ENCODE data around the gene RAPGEF1. TPM values are rescaled to one million over a fixed set of nuclear protein-coding genes. Genes with fewer than 3 reads are reported as not detected.

RAPGEF1 gene
- total RNA-seq, 2 donors from 2014 or later: 147 to 167 TPM

DNA sequence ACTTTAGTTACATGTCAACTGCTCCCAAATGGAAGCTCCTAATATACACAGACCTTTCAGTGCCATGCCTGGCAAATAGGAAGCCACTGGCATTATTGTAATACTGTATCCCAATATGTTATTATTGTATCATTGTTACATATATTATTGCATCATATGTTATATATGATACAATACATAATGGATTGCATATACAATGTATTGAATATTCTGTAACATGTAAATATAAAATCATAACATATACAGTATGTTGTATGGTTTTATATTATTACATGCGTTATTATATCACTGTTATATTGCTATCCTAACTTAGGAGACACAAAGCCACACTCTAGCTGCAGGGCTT is 38.5 kb downstream of the RAPGEF1 start:
- Mint-ChIP-seq H3K4me1 (peaks cover 52% of the 10 kb centered on the region), H3K4me3 (no peak overlapping the region), H3K27me3 (no peaks in the 10 kb centered on the region), H3K36me3 (ENCODE audit: low read depth) (peaks cover 19% of the 10 kb centered on the region), H3K9me3 (no peaks in the 10 kb centered on the region), H3K27ac (no peak overlapping the region)
- ATAC-seq (replicated peaks): no peak

DNA sequence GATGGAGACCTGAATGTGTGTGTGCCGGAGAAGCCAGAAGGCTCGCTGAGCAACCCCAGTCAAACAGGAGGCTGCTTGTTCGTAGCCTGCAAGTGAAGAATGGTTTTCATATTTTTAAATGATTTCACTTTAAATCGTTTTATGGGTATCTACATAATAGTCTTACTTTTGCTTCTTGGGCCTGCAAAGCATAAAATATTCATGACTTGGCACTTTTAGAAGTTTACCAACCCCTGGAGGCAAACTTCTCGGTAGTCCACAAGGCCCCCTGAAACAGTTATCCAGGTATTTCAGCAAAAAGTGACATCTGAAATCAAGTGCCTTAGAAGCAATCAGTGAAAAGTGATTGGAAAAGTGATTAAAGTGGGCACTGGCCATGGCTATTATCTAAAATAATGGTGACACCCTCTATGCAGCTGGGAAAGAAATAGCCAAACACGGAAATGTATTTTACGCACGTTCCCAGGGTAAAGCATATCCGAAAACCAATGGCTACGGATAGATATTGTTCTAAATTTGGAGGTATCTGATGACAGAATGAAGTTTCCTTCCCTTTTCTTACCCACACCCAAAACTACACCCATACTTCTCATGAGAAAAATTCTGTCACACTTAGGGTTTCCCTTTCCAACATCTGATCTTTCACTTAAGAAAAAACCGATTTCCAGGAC is 39.0 kb downstream of the RAPGEF1 start:
- peaks cover 48% of the 10 kb centered on the region for H3K4me1 Mint-ChIP-seq
- peaks cover 14% of the 10 kb centered on the region for H3K36me3 Mint-ChIP-seq (ENCODE audit: low read depth)
- H3K27me3 Mint-ChIP-seq: no peaks in the 10 kb centered on the region
- H3K27ac Mint-ChIP-seq: no peak overlapping the region
- no peaks in the 10 kb centered on the region for H3K9me3 Mint-ChIP-seq
- no peak for ATAC-seq (replicated peaks)
- H3K4me3 Mint-ChIP-seq: no peak overlapping the region

DNA sequence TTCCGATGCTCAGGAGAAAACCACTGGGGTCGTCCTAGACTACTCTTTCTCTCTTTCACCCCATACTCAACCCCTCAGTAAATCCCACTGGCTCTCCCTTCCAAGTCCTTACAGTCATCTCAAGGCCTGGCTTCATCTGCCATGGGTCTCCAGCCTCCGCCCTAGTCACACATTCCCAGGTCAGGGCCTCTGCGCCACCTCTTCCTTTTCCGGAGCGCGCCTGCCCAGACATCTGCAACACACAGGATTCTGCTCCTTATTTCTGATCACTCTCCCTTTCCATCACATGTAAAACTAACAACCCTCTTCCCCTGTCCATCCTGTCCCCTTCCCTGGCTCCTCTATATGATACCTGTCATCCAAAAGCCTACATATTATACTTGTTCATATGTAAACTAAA is 39.8 kb downstream of the RAPGEF1 start:
- H3K27ac Mint-ChIP-seq: peak overlapping the region; percentile 83
- H3K9me3 Mint-ChIP-seq: no peaks in the 10 kb centered on the region
- H3K36me3 Mint-ChIP-seq (ENCODE audit: low read depth): peaks cover 12% of the 10 kb centered on the region
- no peak for ATAC-seq (replicated peaks)
- peaks cover 48% of the 10 kb centered on the region for H3K4me1 Mint-ChIP-seq
- H3K4me3 Mint-ChIP-seq: peak overlapping the region; percentile 6
- no peaks in the 10 kb centered on the region for H3K27me3 Mint-ChIP-seq

DNA sequence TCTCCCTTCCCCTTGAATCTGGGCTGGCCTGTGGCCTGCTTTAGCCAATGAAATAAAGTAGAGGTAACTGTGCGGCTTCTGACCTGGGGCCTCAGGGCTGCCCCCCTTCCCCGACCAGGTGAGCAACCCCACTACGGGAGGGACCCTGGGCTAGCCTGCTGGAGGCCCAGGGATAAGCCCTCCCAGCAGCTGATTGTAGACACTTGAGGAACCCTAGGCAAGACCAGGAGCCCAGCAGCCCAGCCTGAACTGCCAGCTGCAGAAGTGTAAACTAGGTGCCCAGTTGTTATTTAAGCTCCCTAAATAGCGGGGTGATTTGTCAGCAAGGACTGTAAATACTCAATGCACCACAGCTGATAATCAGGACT is 41.3 kb downstream of the RAPGEF1 start:
- ATAC-seq (replicated peaks): no peak
- peaks cover 54% of the 10 kb centered on the region for H3K4me1 Mint-ChIP-seq
- no peaks in the 10 kb centered on the region for H3K9me3 Mint-ChIP-seq
- H3K27me3 Mint-ChIP-seq: no peaks in the 10 kb centered on the region
- peak overlapping the region; percentile 6 for H3K4me3 Mint-ChIP-seq
- H3K36me3 Mint-ChIP-seq (ENCODE audit: low read depth): peaks cover 12% of the 10 kb centered on the region
- peak overlapping the region; percentile 83 for H3K27ac Mint-ChIP-seq

DNA sequence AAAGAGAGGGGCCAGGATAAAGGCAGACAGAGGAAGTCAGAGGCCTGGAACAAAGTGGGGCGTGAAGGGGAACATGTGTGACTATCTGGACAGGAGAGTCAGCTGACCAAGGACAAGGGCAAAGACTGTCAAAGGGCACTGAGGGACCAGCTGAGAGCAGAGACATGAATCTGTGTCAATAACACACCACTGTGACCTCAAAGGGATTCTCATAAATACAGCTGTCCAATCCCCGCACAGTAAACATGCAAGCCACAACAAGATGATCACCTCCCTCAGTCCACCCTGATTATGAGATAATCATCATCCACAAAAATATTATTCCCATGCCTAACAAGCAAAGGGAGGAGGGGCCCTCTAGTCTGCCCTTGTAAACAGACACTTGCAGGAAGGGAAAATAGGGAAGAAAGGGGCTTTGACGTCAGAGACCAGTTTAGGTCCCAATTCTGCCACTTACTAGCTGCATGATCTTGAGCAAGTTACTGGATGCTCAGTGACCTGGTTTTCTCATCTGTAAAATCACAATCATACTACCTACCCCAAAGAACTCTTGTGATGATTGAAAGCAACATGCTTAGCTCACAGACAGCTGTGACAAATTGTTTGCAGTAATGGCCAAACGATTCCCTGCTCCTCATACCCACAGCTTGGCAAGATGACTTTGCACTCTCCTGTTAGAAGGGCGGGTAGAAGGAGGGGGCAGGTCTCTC is 41.8 kb downstream of the RAPGEF1 start:
- Mint-ChIP-seq H3K4me1 (peaks cover 60% of the 10 kb centered on the region), H3K4me3 (peak overlapping the region; percentile 9), H3K36me3 (ENCODE audit: low read depth) (peaks cover 12% of the 10 kb centered on the region), H3K27ac (peak overlapping the region; percentile 75), H3K27me3 (no peaks in the 10 kb centered on the region), H3K9me3 (no peaks in the 10 kb centered on the region)
- peak; percentile 45 for ATAC-seq (replicated peaks)

DNA sequence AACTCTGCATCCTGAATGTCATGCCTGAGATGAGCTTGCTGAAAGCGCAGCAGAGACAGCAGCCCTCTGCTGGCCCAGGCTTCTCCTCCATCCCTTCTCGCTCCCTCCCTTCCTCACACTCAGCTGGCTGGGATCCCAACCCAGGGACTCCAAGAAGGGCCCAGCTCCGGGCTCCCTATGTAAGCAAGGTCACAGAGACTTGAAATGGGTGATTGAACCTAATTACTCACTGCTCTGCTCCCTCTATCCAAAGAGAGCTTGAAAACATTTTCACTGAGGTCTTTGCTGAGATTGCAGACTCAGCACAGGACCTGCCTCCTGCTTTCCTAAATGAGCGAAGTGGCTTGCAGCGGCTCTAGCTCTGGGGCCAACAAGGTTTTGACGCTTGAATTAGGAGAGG is 42.8 kb downstream of the RAPGEF1 start:
- Mint-ChIP-seq H3K4me1 (peaks cover 69% of the 10 kb centered on the region), H3K27ac (no peak overlapping the region), H3K27me3 (no peaks in the 10 kb centered on the region), H3K36me3 (ENCODE audit: low read depth) (peaks cover 12% of the 10 kb centered on the region), H3K4me3 (no peak overlapping the region), H3K9me3 (no peaks in the 10 kb centered on the region)
- no peak for ATAC-seq (replicated peaks)

DNA sequence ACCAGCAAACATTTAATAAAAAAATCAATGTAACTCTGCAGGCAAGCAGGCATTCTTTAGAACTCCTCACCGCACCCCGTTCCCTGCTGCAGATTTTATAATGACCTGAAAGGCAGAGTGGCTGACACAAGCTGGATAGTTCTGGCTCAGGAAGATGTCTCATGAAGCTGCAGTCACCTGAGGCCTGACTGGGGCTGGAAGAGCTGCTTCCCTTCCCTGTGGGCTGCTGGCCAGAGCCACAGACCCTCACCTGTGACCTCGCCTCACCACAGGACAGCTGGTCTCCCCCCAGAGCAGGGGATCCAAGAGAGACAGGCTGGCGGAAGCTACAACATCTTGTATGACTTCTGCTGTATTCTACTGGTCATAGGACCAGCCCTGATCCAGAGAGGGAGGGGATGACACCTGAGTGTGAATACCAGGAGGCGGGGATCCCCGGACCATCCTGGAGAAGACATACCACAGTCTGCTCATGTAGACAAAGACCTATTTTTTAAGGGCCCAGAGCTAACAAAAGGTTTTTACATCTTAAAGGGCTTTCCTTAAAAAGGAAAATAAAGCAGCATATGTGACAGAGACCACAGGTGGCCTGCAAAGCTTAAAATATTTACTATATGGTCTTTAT is 43.9 kb downstream of the RAPGEF1 start:
- H3K9me3 Mint-ChIP-seq: no peaks in the 10 kb centered on the region
- ATAC-seq (replicated peaks): no peak
- peak overlapping the region; percentile 51 for H3K27ac Mint-ChIP-seq
- peaks cover 12% of the 10 kb centered on the region for H3K36me3 Mint-ChIP-seq (ENCODE audit: low read depth)
- no peak overlapping the region for H3K4me3 Mint-ChIP-seq
- H3K4me1 Mint-ChIP-seq: peaks cover 78% of the 10 kb centered on the region
- no peaks in the 10 kb centered on the region for H3K27me3 Mint-ChIP-seq

DNA sequence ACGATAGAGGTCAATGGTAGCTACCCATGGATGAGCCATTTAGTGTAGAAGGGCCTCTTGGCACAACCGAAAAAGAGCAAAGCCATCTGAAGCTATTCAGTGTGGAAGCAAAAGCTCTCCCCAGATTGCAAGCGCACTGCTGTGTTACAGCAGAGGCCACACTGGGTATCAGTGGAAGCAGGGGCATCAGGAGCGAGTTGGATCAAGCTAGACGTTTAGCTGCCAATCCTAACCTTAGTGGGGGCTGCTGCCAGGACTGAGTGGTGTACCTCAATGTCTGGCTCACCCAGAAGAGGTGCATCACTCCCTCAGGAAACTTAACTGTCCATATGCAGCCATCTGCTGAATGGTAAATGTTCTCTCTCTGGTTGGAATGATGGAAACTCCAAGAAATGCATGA is 44.5 kb downstream of the RAPGEF1 start:
- Mint-ChIP-seq H3K27ac (peak overlapping the region; percentile 51), H3K9me3 (no peaks in the 10 kb centered on the region), H3K4me1 (peaks cover 78% of the 10 kb centered on the region), H3K36me3 (ENCODE audit: low read depth) (peaks cover 9% of the 10 kb centered on the region), H3K4me3 (no peak overlapping the region), H3K27me3 (no peaks in the 10 kb centered on the region)
- ATAC-seq (replicated peaks): no peak

DNA sequence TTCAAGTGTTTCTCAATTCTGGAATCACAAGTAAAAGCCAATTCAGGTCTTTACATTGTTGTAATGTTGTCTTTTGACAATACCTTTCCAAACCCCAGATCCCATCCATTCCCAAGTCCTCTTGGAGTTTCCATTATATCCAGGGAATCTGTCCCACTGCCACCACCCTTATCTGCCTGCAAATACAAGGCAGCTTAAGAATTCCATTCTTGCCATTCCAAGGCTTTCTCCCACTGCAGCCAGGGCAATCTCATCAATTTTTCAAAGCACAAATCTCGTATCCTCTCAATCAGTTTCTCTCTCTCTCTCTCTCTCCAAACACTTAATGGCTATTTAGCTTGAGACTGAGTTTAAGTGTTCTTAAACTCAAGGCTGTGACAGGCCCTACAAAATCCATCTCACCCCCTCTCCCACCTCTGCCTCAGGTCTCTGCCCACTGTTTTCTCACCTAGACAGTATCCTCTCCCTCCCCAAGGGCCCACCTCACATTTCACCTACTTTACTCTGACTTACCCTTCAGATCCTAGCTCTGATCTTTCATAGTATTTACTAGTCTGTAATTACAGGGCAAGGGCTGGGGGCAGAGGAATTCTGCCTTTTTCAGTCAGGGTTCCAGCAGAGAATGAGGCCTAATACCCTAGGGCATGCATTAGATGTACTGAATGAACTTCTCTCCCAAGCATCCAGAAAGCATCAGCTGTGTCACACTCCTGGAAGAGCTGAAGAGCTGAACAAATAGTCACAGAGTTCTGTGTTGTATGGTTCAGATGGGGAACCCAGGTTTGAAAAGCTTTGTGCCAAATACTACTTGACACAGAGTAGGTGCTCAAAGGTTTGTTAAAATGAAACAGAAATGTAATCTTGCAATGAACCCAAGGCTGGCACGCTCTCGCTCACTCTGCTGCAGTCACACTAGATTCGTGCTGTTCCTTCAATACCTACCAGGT is 46.0 kb downstream of the RAPGEF1 start:
- H3K27ac Mint-ChIP-seq: peak overlapping the region; percentile 51

DNA sequence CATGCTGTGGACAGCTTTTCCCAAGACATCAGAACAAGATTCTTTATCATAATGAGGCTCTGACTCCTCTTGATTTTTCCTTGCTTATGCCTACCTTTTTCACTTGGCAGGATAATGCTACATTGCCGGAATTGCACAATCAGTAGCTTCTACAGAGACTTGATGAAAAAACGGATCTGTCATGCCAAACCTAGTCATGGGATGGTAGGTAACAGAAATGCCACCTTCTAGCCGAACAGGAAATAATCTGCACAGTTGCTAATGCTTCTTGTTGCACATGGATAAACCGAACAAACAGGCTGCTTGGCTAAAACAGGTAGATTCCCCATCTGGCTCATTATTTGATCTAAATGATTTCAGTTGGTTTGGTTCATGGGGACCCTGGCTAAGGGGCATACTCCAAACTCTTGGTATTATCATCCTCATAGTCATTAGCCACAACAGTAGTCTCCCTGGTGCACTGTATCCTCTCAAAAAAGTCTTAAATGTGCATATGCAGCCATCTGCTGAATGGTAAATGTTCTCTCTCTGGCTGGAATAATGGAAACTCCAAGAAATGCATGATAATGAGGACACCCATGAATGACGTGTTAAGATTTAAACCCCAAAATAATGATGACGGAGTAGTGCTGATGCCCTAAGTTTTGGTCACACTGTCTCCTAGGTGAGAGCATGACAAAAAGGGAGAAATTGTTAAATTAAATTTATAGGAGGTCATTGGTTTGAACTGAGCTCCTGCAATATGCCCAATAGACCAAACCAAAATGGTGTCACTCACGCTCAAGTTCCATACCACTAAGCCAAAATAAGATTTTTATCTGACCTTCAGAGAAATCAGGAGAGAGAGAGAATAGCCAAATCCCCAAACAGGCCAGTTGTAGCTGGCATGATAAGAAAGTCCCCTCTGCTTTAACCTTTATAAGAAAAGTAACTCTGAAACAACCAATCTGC is 47.0 kb downstream of the RAPGEF1 start:
- peak overlapping the region; percentile 66 for H3K4me3 Mint-ChIP-seq
- no peaks in the 10 kb centered on the region for H3K9me3 Mint-ChIP-seq
- H3K4me1 Mint-ChIP-seq: peaks cover 62% of the 10 kb centered on the region
- ATAC-seq (replicated peaks): no peak
- H3K27me3 Mint-ChIP-seq: no peaks in the 10 kb centered on the region
- H3K36me3 Mint-ChIP-seq (ENCODE audit: low read depth): peaks cover 5% of the 10 kb centered on the region
- peak overlapping the region; percentile 81 for H3K27ac Mint-ChIP-seq

More for the DNA sequence above, 46.0 kb downstream of the RAPGEF1 start:
- no peaks in the 10 kb centered on the region for H3K27me3 Mint-ChIP-seq
- no peaks in the 10 kb centered on the region for H3K9me3 Mint-ChIP-seq
- H3K4me3 Mint-ChIP-seq: peak overlapping the region; percentile 66
- H3K4me1 Mint-ChIP-seq: peaks cover 71% of the 10 kb centered on the region
- H3K36me3 Mint-ChIP-seq (ENCODE audit: low read depth): peaks cover 5% of the 10 kb centered on the region
- no peak for ATAC-seq (replicated peaks)

DNA sequence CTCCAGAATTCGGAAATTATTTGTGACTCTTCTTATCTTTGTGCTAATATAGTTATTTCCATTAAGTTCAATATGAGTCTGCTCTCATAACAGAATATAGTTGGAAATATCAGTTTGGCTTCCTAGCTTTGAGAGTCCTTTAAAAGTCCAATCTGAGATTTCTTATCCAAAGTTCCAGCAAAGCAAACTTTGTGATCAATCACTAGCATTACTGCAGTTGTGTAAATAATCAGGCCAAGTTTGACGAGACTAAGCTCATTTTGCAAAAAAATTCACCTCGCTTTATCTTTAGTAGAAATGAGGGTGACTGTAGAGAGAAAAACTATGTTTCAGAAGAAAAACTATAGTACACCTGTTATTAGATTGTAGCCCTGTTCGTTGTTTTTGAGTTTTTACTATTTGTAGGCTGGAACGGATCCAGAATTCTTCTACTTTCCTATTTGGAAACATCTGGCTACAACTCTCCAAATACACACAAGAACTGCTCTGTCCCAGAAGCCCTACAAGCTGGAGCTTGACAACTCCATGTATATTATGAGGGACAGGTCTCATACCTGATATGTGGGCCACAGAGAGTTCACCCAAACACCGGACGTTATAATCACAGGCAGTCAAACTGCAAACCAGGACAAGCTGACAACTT is 47.8 kb downstream of the RAPGEF1 start:
- Mint-ChIP-seq H3K27ac (peak overlapping the region; percentile 81), H3K4me1 (peaks cover 58% of the 10 kb centered on the region), H3K9me3 (no peaks in the 10 kb centered on the region), H3K4me3 (peak overlapping the region; percentile 66), H3K27me3 (no peaks in the 10 kb centered on the region), H3K36me3 (ENCODE audit: low read depth) (peaks cover 5% of the 10 kb centered on the region)
- ATAC-seq (replicated peaks): no peak

DNA sequence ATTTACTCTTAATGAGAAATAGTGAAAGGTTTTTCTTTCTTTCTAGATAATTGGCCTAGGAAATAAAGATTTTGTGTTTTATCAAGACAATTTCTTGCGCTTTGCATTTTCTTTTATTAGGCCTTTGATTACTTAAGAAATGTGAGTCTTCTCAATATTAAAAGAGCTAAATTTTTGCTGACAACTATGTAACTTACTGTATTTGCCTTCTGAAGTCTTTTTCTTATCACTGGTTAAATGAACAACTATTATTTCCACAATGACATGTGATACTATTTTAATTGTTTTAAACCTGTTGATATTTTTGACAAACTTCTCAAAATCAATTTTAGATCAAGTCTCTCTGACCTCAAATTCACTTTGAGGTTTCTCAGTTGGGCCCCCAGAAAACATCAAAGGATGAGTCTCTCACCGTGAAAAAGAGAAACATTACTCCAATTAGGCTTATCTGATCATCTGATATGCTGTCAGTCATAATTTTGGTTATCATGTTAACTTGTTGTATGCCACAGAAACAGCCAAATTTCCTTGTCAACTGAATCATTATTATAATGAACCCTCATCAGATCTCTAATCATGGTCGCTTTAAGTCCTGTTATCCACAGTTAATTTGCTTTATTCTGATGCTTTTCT is 48.8 kb downstream of the RAPGEF1 start:
- ATAC-seq (replicated peaks): peak; percentile 67
- peak overlapping the region; percentile 66 for H3K4me3 Mint-ChIP-seq
- H3K27me3 Mint-ChIP-seq: no peaks in the 10 kb centered on the region

DNA sequence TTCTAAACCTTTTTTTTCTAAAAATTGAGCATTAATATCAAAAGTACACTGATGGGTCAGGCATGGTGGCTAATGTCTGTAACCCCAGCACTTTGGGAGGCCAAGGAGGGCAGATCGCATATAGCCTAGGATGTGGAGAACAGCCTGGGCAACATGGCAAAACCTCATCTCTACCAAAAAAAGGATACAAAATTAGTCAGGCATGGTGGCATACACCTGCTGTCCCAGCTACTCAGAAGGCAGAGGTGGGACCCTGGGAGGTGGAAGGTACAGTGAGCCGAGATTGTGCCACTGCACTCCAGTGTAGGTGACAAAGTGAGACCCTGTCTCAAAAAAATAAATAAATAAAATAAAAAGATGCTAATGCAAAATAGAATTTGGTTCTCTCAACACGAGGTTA is 49.4 kb downstream of the RAPGEF1 start:
- H3K27ac Mint-ChIP-seq: peak overlapping the region; percentile 79
- peaks cover 10% of the 10 kb centered on the region for H3K36me3 Mint-ChIP-seq (ENCODE audit: low read depth)
- H3K9me3 Mint-ChIP-seq: no peaks in the 10 kb centered on the region
- H3K4me3 Mint-ChIP-seq: peak overlapping the region; percentile 66
- H3K27me3 Mint-ChIP-seq: no peaks in the 10 kb centered on the region
- ATAC-seq (replicated peaks): peak; percentile 52
- H3K4me1 Mint-ChIP-seq: peaks cover 63% of the 10 kb centered on the region

More for the DNA sequence above, 48.8 kb downstream of the RAPGEF1 start:
- Mint-ChIP-seq H3K9me3 (no peaks in the 10 kb centered on the region), H3K4me1 (peaks cover 63% of the 10 kb centered on the region), H3K27ac (peak overlapping the region; percentile 81), H3K36me3 (ENCODE audit: low read depth) (peaks cover 10% of the 10 kb centered on the region)

Data from activated T-helper 17 cell treated with anti-CD3 and anti-CD28 coated beads, Interleukin-2, amount 50 U/mL, for 72 hours (primary cell).